ENCODE results near the gene ECHDC3. TPM values are rescaled to one million over a fixed set of nuclear protein-coding genes. Genes with fewer than 3 reads are reported as not detected.

ECHDC3 gene
- total RNA-seq, 3 donors from 2014 or later, result 62.6 to 256 (median 132) TPM

- Histone ChIP-seq H3K27me3 (no peaks in the 10 kb centered on the region), H3K4me3 (no peak overlapping the region), H3K27ac (peak overlapping the region; percentile 61 to 77), H3K36me3 (no peaks in the 10 kb centered on the region), H3K4me1 (no peaks in the 10 kb centered on the region), H3K9me3 (no peaks in the 10 kb centered on the region)
- TF ChIP-seq CTCF (IDR thresholded peaks at IDR 0.05) (peak in 2 of 3 donors; percentile 90 to 93), POLR2A (IDR thresholded peaks at IDR 0.05) (no peak), POLR2AphosphoS5 (IDR thresholded peaks at IDR 0.05) (no peak)
- intact Hi-C loops (cut with DNase I; ENCODE audit: low total_unique reads), result no loop called here
- peak; percentile 87 to 93 for DNase-seq (ENCODE audit: low spot score in 2 of 2)
Observed at GRCh38 chr10:11757821-11758463, 15.8 kb downstream of the ECHDC3 start.

GRCh38 chr10:11758527-11759236 lies 16.5 kb downstream of the ECHDC3 start:
- no peak for DNase-seq (ENCODE audit: low spot score in 2 of 2)
- H3K27me3 ChIP-seq, result no peaks in the 10 kb centered on the region
- TF ChIP-seq POLR2AphosphoS5 (IDR thresholded peaks at IDR 0.05) (no peak), POLR2A (IDR thresholded peaks at IDR 0.05) (no peak), CTCF (IDR thresholded peaks at IDR 0.05) (no peak)
- no peak overlapping the region for H3K4me3 ChIP-seq
- no peaks in the 10 kb centered on the region for H3K36me3 ChIP-seq
- peak overlapping the region; percentile 61 to 77 for H3K27ac ChIP-seq
- intact Hi-C loops (cut with DNase I; ENCODE audit: low total_unique reads), result no loop called here
- H3K9me3 ChIP-seq, result no peaks in the 10 kb centered on the region
- no peaks in the 10 kb centered on the region for H3K4me1 ChIP-seq

- intact Hi-C loops (cut with DNase I; ENCODE audit: low total_unique reads), result no loop called here
- no peaks in the 10 kb centered on the region for H3K36me3 ChIP-seq
- H3K27me3 ChIP-seq, result no peaks in the 10 kb centered on the region
- H3K4me3 ChIP-seq, result no peak overlapping the region
- H3K27ac ChIP-seq, result no peak overlapping the region
- no peaks in the 10 kb centered on the region for H3K4me1 ChIP-seq
- TF ChIP-seq POLR2AphosphoS5 (IDR thresholded peaks at IDR 0.05) (no peak), CTCF (IDR thresholded peaks at IDR 0.05) (no peak), POLR2A (IDR thresholded peaks at IDR 0.05) (no peak)
- H3K9me3 ChIP-seq, result no peaks in the 10 kb centered on the region
- DNase-seq (ENCODE audit: low spot score in 2 of 2), result no peak
Observed at GRCh38 chr10:11759347-11759746, 17.2 kb downstream of the ECHDC3 start.

GRCh38 chr10:11760151-11760550 lies 18.0 kb downstream of the ECHDC3 start:
- DNase-seq (ENCODE audit: low spot score in 2 of 2), result no peak
- TF ChIP-seq CTCF (IDR thresholded peaks at IDR 0.05), result no peak
- no peak for TF ChIP-seq POLR2A (IDR thresholded peaks at IDR 0.05)
- no peak for TF ChIP-seq POLR2AphosphoS5 (IDR thresholded peaks at IDR 0.05)
- intact Hi-C loops (cut with DNase I; ENCODE audit: low total_unique reads), result loop anchor here (10.0 kb wide), 1 partner anchor 1825 kb away; no protein-coding TSS in a partner anchor
- Histone ChIP-seq H3K4me3 (no peak overlapping the region), H3K36me3 (no peaks in the 10 kb centered on the region), H3K9me3 (no peaks in the 10 kb centered on the region), H3K27me3 (no peaks in the 10 kb centered on the region), H3K4me1 (no peaks in the 10 kb centered on the region), H3K27ac (no peak overlapping the region)

GRCh38 chr10:11760861-11761260 lies 18.7 kb downstream of the ECHDC3 start:
- no peaks in the 10 kb centered on the region for H3K36me3 ChIP-seq
- no peak overlapping the region for H3K27ac ChIP-seq
- no peaks in the 10 kb centered on the region for H3K9me3 ChIP-seq
- no peak for DNase-seq (ENCODE audit: low spot score in 2 of 2)
- intact Hi-C loops (cut with DNase I; ENCODE audit: low total_unique reads), result loop anchor here (10.0 kb wide), 1 partner anchor 1826 kb away; no protein-coding TSS in a partner anchor
- TF ChIP-seq CTCF (IDR thresholded peaks at IDR 0.05) (no peak), POLR2AphosphoS5 (IDR thresholded peaks at IDR 0.05) (no peak), POLR2A (IDR thresholded peaks at IDR 0.05) (no peak)
- no peaks in the 10 kb centered on the region for H3K4me1 ChIP-seq
- no peak overlapping the region for H3K4me3 ChIP-seq
- no peaks in the 10 kb centered on the region for H3K27me3 ChIP-seq

Data from breast epithelium (tissue), 4 donors.